Activated T-cell treated with anti-CD3 and anti-CD28 coated beads, Interleukin-2, amount 50 U/mL, for 4 hours (primary cell): ENCODE data around the gene YWHAH. TPM values are rescaled to one million over a fixed set of nuclear protein-coding genes. Genes with fewer than 3 reads are reported as not detected.

Experiments used
- ATAC-seq, 2 donors: fragments of 200-7000 bp; cut with Tn5 transposase; one replicate each; pipeline ENCODE4 v1.10.0; 2021
- DNase-seq: peaks from one replicate; pipeline ENCODE4 v3.0.0-alpha.2; 2020
- H3K27me3 Mint-ChIP-seq: one replicate; pipeline ENCODE4 v1.8.0; 2021; ENCODE audit warnings: low read depth, mixed read lengths
- H3K36me3 Mint-ChIP-seq: one replicate; pipeline ENCODE4 v1.8.0; 2022; ENCODE audit warnings: mixed read lengths; ENCODE audit not compliant: insufficient read depth
- H3K4me1 Mint-ChIP-seq: one replicate; pipeline ENCODE4 v1.8.0; 2021; ENCODE audit warnings: low read depth, mixed read lengths
- H3K4me3 Mint-ChIP-seq: one replicate; pipeline ENCODE4 v1.8.0; 2021; ENCODE audit warnings: mild to moderate bottlenecking, moderate library complexity, mixed read lengths
- H3K9me3 Mint-ChIP-seq: one replicate; pipeline ENCODE4 v1.8.0; 2021; ENCODE audit warnings: mixed read lengths
- total RNA-seq, 3 donors: library from RNA; stranded (reverse); gene quantifications; one replicate each; pipeline ENCODE4 v1.2.1, GENCODE V29; 2021

Gene YWHAH
- total RNA-seq, 3 donors from 2014 or later, result 63.0 to 88.6 (median 78.1) TPM

- H3K36me3 Mint-ChIP-seq, result no peaks in the 10 kb centered on the region
- DNase-seq, result no peak
- no peak overlapping the region for H3K4me3 Mint-ChIP-seq
- no peaks in the 10 kb centered on the region for H3K9me3 Mint-ChIP-seq
- no peaks in the 10 kb centered on the region for H3K27me3 Mint-ChIP-seq
- H3K4me1 Mint-ChIP-seq, result no peaks in the 10 kb centered on the region
- ATAC-seq, result no peak
These were observed 10.9 kb upstream of the YWHAH start for GRCh38 chr22:31933406-31933805.

DNA sequence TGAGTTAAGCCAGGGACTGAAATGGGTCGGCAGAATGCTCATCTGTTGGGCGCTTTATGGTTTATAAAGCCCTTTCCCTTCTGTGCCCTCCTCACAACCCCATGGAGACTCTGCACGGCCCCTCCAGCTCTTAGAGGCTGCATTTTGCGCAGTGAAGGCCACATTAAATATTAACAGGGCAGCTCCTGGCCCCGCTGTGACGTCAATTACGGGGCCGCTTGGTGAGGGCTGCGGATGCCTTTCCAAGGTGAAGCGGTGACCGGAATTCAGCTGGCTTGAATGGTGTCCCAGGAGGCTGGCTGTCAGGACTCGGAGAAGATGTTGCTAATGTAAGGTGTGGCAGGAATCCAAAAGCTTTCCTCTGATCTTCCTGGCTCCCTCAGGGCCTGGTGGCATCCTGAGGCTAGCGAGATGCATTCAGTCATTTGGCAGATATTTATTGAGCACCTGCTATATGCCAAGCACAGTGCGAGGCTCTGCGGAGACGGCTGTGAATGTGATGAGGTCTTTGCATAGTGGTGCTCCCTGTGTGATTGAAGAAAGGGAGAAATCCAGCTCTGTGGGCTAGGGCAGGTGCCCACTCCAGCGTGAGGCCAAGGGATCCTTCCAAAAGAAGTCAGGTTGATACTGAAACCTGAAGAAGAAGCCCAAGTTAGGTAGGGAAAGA is 10.4 kb upstream of the YWHAH start:
- no peak for DNase-seq
- ATAC-seq, result no peak
- no peaks in the 10 kb centered on the region for H3K36me3 Mint-ChIP-seq
- no peaks in the 10 kb centered on the region for H3K4me1 Mint-ChIP-seq
- no peak overlapping the region for H3K4me3 Mint-ChIP-seq
- H3K27me3 Mint-ChIP-seq, result no peaks in the 10 kb centered on the region
- H3K9me3 Mint-ChIP-seq, result no peaks in the 10 kb centered on the region

GRCh38 chr22:31935961-31936635 is 8.2 kb upstream of the YWHAH start:
- no peaks in the 10 kb centered on the region for H3K36me3 Mint-ChIP-seq
- H3K4me1 Mint-ChIP-seq, result no peaks in the 10 kb centered on the region
- no peaks in the 10 kb centered on the region for H3K9me3 Mint-ChIP-seq
- H3K27me3 Mint-ChIP-seq, result no peaks in the 10 kb centered on the region
- no peak overlapping the region for H3K4me3 Mint-ChIP-seq
- DNase-seq (no peak), ATAC-seq (no peak)

GRCh38 chr22:31937341-31937740 is 7.0 kb upstream of the YWHAH start:
- Mint-ChIP-seq H3K36me3 (no peaks in the 10 kb centered on the region), H3K4me3 (no peak overlapping the region), H3K27me3 (no peaks in the 10 kb centered on the region), H3K4me1 (peaks cover 2% of the 10 kb centered on the region), H3K9me3 (no peaks in the 10 kb centered on the region)
- ATAC-seq, result no peak
- DNase-seq, result no peak

- DNase-seq (no peak), ATAC-seq (no peak)
- Mint-ChIP-seq H3K4me3 (no peak overlapping the region), H3K4me1 (peaks cover 7% of the 10 kb centered on the region), H3K9me3 (no peaks in the 10 kb centered on the region), H3K27me3 (no peaks in the 10 kb centered on the region), H3K36me3 (no peaks in the 10 kb centered on the region)
These were observed 6.0 kb upstream of the YWHAH start for GRCh38 chr22:31938296-31938695.

- ATAC-seq (no peak), DNase-seq (no peak)
- H3K4me3 Mint-ChIP-seq, result no peak overlapping the region
- no peaks in the 10 kb centered on the region for H3K9me3 Mint-ChIP-seq
- no peaks in the 10 kb centered on the region for H3K27me3 Mint-ChIP-seq
- peaks cover 10% of the 10 kb centered on the region for H3K4me1 Mint-ChIP-seq
- no peaks in the 10 kb centered on the region for H3K36me3 Mint-ChIP-seq
These were observed 3.8 kb upstream of the YWHAH start for GRCh38 chr22:31940506-31940905.

GRCh38 chr22:31942091-31942490 is 2.2 kb upstream of the YWHAH start:
- H3K4me1 Mint-ChIP-seq, result peaks cover 13% of the 10 kb centered on the region
- ATAC-seq (no peak), DNase-seq (no peak)
- H3K27me3 Mint-ChIP-seq, result no peaks in the 10 kb centered on the region
- no peak overlapping the region for H3K4me3 Mint-ChIP-seq
- no peaks in the 10 kb centered on the region for H3K36me3 Mint-ChIP-seq
- H3K9me3 Mint-ChIP-seq, result no peaks in the 10 kb centered on the region

GRCh38 chr22:31943206-31943977 is 943 bp upstream of the YWHAH start:
- Mint-ChIP-seq H3K9me3 (no peaks in the 10 kb centered on the region), H3K36me3 (peaks cover 2% of the 10 kb centered on the region), H3K27me3 (no peaks in the 10 kb centered on the region)

DNA sequence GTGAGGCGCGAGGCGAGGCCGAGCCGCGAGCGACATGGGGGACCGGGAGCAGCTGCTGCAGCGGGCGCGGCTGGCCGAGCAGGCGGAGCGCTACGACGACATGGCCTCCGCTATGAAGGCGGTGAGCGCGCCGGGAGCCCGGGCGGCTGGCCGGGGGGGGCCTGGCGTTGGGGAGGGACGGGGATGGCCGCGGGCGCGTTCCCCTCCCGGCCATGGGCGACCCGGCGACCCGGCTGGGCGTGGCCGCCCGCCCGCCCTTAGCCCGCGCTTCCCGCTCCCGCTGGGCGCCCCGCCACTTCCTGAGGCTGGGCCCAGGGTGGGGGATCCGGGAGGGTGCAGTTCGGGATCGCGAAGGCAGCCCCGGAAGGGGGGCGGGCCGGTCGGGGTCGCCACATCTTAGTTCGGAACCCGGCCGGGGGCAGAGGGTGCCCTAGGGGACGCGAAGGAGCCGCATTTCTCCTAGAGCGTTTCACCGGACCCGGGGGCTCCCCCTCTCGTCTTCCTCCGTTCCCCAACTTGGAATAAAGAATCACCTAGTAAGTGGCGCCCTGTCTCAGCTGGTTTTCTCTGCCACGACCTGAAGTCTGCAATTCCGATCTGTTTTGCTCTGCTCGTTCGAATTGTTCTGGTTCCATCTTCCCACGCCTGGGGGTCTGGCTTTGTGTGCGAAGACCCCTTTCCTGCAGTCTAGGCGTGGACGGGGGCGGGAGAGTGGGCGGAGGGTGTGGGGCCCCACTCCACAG is 536 bp downstream of the YWHAH start:
- Mint-ChIP-seq H3K9me3 (no peaks in the 10 kb centered on the region), H3K27me3 (no peaks in the 10 kb centered on the region), H3K4me3 (peak overlapping the region; percentile 56), H3K4me1 (peaks cover 18% of the 10 kb centered on the region), H3K36me3 (peaks cover 2% of the 10 kb centered on the region)
- DNase-seq (peak; percentile 23), ATAC-seq (peak; percentile 38 to 44)

More at GRCh38 chr22:31943206-31943977, 943 bp upstream of the YWHAH start:
- no peak for ATAC-seq
- DNase-seq, result no peak
- H3K4me3 Mint-ChIP-seq, result peak overlapping the region; percentile 89
- H3K4me1 Mint-ChIP-seq, result peaks cover 18% of the 10 kb centered on the region

- Mint-ChIP-seq H3K9me3 (no peaks in the 10 kb centered on the region), H3K36me3 (peaks cover 2% of the 10 kb centered on the region), H3K4me3 (no peak overlapping the region), H3K4me1 (peaks cover 18% of the 10 kb centered on the region), H3K27me3 (no peaks in the 10 kb centered on the region)
- ATAC-seq (no peak), DNase-seq (no peak)
These were observed 1.1 kb downstream of the YWHAH start for GRCh38 chr22:31945443-31945855.

GRCh38 chr22:31945971-31946680 is 1.8 kb downstream of the YWHAH start:
- peaks cover 24% of the 10 kb centered on the region for H3K4me1 Mint-ChIP-seq
- DNase-seq (no peak), ATAC-seq (no peak)
- no peak overlapping the region for H3K4me3 Mint-ChIP-seq
- H3K36me3 Mint-ChIP-seq, result peaks cover 4% of the 10 kb centered on the region
- H3K9me3 Mint-ChIP-seq, result no peaks in the 10 kb centered on the region
- H3K27me3 Mint-ChIP-seq, result no peaks in the 10 kb centered on the region

DNA sequence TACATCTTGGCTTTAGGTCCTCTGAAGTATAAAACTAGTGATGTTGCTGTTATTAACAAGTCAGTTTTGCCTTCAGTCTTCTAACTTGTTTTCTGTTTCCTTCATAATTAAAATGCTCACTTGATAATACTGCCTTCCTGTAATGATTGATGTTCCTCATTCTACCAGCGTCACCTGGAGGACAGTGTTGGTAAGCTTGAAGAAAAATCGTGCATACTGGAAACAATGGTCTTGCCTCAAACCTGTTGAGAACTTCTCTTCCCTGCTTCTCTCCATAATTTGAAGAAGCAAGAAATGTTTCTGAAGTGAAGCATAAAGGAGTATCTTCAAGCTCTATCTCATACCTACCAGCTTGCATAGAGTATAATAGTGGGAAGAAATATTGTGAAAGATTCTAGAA is 3.0 kb downstream of the YWHAH start:
- DNase-seq (peak; percentile 11), ATAC-seq (no peak)
- Mint-ChIP-seq H3K9me3 (no peaks in the 10 kb centered on the region), H3K4me3 (peak overlapping the region; percentile 0), H3K27me3 (no peaks in the 10 kb centered on the region), H3K4me1 (peaks cover 34% of the 10 kb centered on the region), H3K36me3 (peaks cover 7% of the 10 kb centered on the region)

GRCh38 chr22:31948002-31948401 is 3.7 kb downstream of the YWHAH start:
- Mint-ChIP-seq H3K9me3 (no peaks in the 10 kb centered on the region), H3K36me3 (peaks cover 7% of the 10 kb centered on the region), H3K27me3 (no peaks in the 10 kb centered on the region), H3K4me1 (peaks cover 38% of the 10 kb centered on the region), H3K4me3 (no peak overlapping the region)
- DNase-seq (no peak), ATAC-seq (no peak)

GRCh38 chr22:31950226-31950625 is 5.9 kb downstream of the YWHAH start:
- no peak overlapping the region for H3K4me3 Mint-ChIP-seq
- ATAC-seq, result no peak
- H3K9me3 Mint-ChIP-seq, result no peaks in the 10 kb centered on the region
- no peak for DNase-seq
- no peaks in the 10 kb centered on the region for H3K27me3 Mint-ChIP-seq
- peaks cover 54% of the 10 kb centered on the region for H3K4me1 Mint-ChIP-seq
- H3K36me3 Mint-ChIP-seq, result peaks cover 9% of the 10 kb centered on the region
